HFFc6 (cell line): ENCODE data around the gene ACY1. TPM values are rescaled to one million over a fixed set of nuclear protein-coding genes. Genes with fewer than 3 reads are reported as not detected.

Experiments
- DNase-seq: peaks from one replicate; pipeline ENCODE4 v3.0.0-alpha.2; 2018
- H3K27ac Mint-ChIP-seq: 2 replicates; pipeline ENCODE4 v1.8.0; 2020; ENCODE audit warnings: mild to moderate bottlenecking, mixed read lengths
- H3K27me3 Mint-ChIP-seq: 2 replicates; pipeline ENCODE4 v1.8.0; 2021; ENCODE audit warnings: mild to moderate bottlenecking, moderate library complexity, mixed read lengths; ENCODE audit not compliant: insufficient read depth
- H3K36me3 Mint-ChIP-seq: 2 replicates; pipeline ENCODE4 v1.8.0; 2021; ENCODE audit warnings: low read depth, mixed read lengths
- H3K4me1 Mint-ChIP-seq: 2 replicates; pipeline ENCODE4 v1.8.0; 2020; ENCODE audit warnings: low read depth, mixed read lengths
- H3K4me3 Mint-ChIP-seq: 2 replicates; pipeline ENCODE4 v1.8.0; 2020; ENCODE audit warnings: mild to moderate bottlenecking, moderate library complexity, mixed read lengths
- H3K9me3 Mint-ChIP-seq: 2 replicates; pipeline ENCODE4 v1.8.0; 2020; ENCODE audit warnings: mild to moderate bottlenecking, mixed read lengths
- total RNA-seq, 6 experiments: library from RNA; stranded (reverse); fragmentation: NEBNext Ultra II Directional; extraction: Animal tissue kit (Norgen Biotek cat#: 25700); gene quantifications; 2 replicates in 1 of 6; 3 replicates in 5 of 6; pipeline ENCODE4 v1.2.3, GENCODE V29; 2021
- TF ChIP-seq, protein P1 (sequence below): fragments of 200-600 bp; sonication (generic); IDR thresholded peaks from 2 replicates; pipeline ENCODE4 v1.5.0; 2021; ENCODE audit warnings: antibody characterized with exemption, mild to moderate bottlenecking

Gene ACY1
- total RNA-seq, 6 experiments from 2014 or later = 40.0 to 49.2 (median 41.5) TPM

GRCh38 chr3:51959651-51960050, 23.7 kb upstream of the ACY1 start:
- H3K9me3 Mint-ChIP-seq = no peaks in the 10 kb centered on the region
- peaks cover 8% of the 10 kb centered on the region for H3K4me1 Mint-ChIP-seq
- no peak for DNase-seq
- H3K4me3 Mint-ChIP-seq = no peak overlapping the region
- peaks cover 5% of the 10 kb centered on the region; the same call in 1 of the 2 replicates for H3K36me3 Mint-ChIP-seq
- TF ChIP-seq, protein P1, sequence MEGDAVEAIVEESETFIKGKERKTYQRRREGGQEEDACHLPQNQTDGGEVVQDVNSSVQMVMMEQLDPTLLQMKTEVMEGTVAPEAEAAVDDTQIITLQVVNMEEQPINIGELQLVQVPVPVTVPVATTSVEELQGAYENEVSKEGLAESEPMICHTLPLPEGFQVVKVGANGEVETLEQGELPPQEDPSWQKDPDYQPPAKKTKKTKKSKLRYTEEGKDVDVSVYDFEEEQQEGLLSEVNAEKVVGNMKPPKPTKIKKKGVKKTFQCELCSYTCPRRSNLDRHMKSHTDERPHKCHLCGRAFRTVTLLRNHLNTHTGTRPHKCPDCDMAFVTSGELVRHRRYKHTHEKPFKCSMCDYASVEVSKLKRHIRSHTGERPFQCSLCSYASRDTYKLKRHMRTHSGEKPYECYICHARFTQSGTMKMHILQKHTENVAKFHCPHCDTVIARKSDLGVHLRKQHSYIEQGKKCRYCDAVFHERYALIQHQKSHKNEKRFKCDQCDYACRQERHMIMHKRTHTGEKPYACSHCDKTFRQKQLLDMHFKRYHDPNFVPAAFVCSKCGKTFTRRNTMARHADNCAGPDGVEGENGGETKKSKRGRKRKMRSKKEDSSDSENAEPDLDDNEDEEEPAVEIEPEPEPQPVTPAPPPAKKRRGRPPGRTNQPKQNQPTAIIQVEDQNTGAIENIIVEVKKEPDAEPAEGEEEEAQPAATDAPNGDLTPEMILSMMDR = no peak
- H3K27ac Mint-ChIP-seq = no peak overlapping the region
- H3K27me3 Mint-ChIP-seq = no peaks in the 10 kb centered on the region; the same call in none of the 2 replicates

- no peaks in the 10 kb centered on the region for H3K9me3 Mint-ChIP-seq
- no peak for DNase-seq
- peaks cover 5% of the 10 kb centered on the region; the same call in 1 of the 2 replicates for H3K36me3 Mint-ChIP-seq
- H3K27ac Mint-ChIP-seq = no peak overlapping the region
- no peak overlapping the region for H3K4me3 Mint-ChIP-seq
- H3K27me3 Mint-ChIP-seq = no peaks in the 10 kb centered on the region; the same call in 1 of the 2 replicates
- H3K4me1 Mint-ChIP-seq = peaks cover 16% of the 10 kb centered on the region
- TF ChIP-seq, protein P1 = no peak
Observed at GRCh38 chr3:51960386-51960785, 22.9 kb upstream of the ACY1 start.

- H3K9me3 Mint-ChIP-seq = no peaks in the 10 kb centered on the region
- peaks cover 22% of the 10 kb centered on the region for H3K4me1 Mint-ChIP-seq
- TF ChIP-seq, protein P1 = no peak
- H3K27me3 Mint-ChIP-seq = no peaks in the 10 kb centered on the region; the same call in 1 of the 2 replicates
- no peak for DNase-seq
- H3K4me3 Mint-ChIP-seq = no peak overlapping the region
- peaks cover 5% of the 10 kb centered on the region; the same call in 1 of the 2 replicates for H3K36me3 Mint-ChIP-seq
- no peak overlapping the region for H3K27ac Mint-ChIP-seq
Observed at GRCh38 chr3:51961011-51961410, 22.3 kb upstream of the ACY1 start.

DNA sequence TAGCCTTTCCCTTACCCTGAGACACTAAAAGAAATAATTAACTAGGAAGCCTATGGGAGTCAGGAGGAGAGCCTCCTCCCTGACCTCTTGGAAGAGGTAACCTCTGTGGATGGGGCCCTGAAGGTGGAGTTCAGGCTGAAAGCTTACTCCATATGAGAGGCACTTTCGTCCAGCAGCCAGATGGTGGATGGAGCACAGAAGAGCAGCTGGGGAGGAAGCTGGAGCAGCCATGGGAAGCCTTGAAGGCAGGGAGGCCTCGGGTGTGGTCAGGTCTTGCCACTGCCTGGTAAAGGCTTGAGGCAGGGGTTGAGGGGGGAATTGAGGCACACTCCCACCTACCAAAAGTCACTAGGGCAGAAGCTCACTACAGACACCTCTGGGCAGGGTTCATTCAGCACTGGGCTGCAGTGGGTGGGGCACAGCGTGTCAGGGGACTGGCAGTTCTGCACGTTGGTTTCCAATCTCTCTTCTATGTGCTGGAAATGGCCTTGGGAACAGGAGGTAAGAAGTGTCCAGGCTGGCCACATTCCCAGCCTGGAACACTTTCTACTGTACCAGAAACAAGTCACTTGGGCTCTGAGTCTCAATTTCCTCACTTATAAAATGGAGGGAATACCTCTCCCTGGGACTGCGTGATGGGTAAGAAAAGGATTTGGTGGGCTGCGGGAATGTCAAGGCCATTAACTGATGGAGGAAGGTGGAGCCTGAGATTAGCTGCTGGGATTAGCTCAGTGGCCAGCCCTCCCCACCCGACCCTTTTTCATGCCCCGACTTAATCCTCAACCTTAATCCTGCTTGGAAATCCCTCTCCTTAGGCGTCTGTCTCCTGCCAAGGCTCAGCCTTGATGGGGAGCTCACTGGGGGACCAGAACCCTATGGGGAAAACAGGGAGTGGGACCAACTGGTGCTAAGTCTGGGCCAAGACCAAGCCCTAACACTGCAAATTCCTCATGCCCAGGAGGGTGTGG, 21.4 kb upstream of the ACY1 start:
- no peaks in the 10 kb centered on the region for H3K9me3 Mint-ChIP-seq
- TF ChIP-seq, protein P1 = no peak
- peaks cover 27% of the 10 kb centered on the region for H3K4me1 Mint-ChIP-seq
- DNase-seq = no peak
- H3K27me3 Mint-ChIP-seq = no peaks in the 10 kb centered on the region; the same call in 1 of the 2 replicates
- H3K27ac Mint-ChIP-seq = no peak overlapping the region
- H3K4me3 Mint-ChIP-seq = no peak overlapping the region
- peaks cover 5% of the 10 kb centered on the region; the same call in 1 of the 2 replicates for H3K36me3 Mint-ChIP-seq

- no peak for DNase-seq
- Mint-ChIP-seq H3K9me3 (no peaks in the 10 kb centered on the region), H3K27ac (no peak overlapping the region), H3K4me1 (peaks cover 27% of the 10 kb centered on the region), H3K4me3 (no peak overlapping the region), H3K27me3 (no peaks in the 10 kb centered on the region; the same call in 1 of the 2 replicates), H3K36me3 (peaks cover 5% of the 10 kb centered on the region; the same call in 1 of the 2 replicates)
- TF ChIP-seq, protein P1 = no peak
Observed at GRCh38 chr3:51962854-51963530, 20.3 kb upstream of the ACY1 start.
